ENCODE data around the gene CALD1. TPM values are rescaled to one million over a fixed set of nuclear protein-coding genes. Genes with fewer than 3 reads are reported as not detected.
A peak's percentile ranks its signal among the peaks of the same experiment; 100 is the strongest.

CALD1 gene
- total RNA-seq, 1 donor from 2014 or later, result 1,941 TPM

DNA sequence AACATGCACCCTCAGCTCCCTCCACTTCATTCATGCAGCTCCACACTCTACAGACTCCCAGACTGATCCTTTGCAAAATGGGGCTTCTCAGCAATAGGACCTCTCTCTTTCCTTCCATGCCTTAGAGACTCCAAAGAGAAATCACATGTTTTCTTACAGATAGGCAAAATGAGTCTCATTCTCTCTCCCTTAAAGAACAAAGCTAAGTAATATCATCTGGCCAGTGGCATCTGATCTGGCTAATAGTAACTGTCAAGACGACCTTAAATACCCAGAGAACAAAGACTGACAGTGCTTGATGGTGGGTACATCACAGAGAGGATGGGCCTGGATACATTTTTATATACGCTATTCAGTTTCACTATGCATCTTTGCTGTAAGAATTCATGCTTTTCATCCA is 43.1 kb upstream of the CALD1 start:
- no peak for DNase-seq (ENCODE audit: low spot score)
- Mint-ChIP-seq H3K4me3 (ENCODE audit: unreplicated experiment) (no peak overlapping the region), H3K9me3 (ENCODE audit: low read depth) (no peaks in the 10 kb centered on the region), H3K27me3 (ENCODE audit: low read depth) (no peaks in the 10 kb centered on the region), H3K27ac (ENCODE audit: unreplicated experiment) (peak overlapping the region; percentile 84), H3K4me1 (ENCODE audit: low read depth) (peaks cover 71% of the 10 kb centered on the region), H3K36me3 (ENCODE audit: low read depth) (no peaks in the 10 kb centered on the region)
- TF ChIP-seq, protein P1, sequence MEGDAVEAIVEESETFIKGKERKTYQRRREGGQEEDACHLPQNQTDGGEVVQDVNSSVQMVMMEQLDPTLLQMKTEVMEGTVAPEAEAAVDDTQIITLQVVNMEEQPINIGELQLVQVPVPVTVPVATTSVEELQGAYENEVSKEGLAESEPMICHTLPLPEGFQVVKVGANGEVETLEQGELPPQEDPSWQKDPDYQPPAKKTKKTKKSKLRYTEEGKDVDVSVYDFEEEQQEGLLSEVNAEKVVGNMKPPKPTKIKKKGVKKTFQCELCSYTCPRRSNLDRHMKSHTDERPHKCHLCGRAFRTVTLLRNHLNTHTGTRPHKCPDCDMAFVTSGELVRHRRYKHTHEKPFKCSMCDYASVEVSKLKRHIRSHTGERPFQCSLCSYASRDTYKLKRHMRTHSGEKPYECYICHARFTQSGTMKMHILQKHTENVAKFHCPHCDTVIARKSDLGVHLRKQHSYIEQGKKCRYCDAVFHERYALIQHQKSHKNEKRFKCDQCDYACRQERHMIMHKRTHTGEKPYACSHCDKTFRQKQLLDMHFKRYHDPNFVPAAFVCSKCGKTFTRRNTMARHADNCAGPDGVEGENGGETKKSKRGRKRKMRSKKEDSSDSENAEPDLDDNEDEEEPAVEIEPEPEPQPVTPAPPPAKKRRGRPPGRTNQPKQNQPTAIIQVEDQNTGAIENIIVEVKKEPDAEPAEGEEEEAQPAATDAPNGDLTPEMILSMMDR (IDR thresholded peaks at IDR 0.05), result no peak

GRCh38 chr7:134737566-134738345 is 41.7 kb upstream of the CALD1 start:
- peaks cover 75% of the 10 kb centered on the region for H3K4me1 Mint-ChIP-seq (ENCODE audit: low read depth)
- H3K9me3 Mint-ChIP-seq (ENCODE audit: low read depth), result no peaks in the 10 kb centered on the region
- DNase-seq (ENCODE audit: low spot score), result no peak
- H3K27me3 Mint-ChIP-seq (ENCODE audit: low read depth), result no peaks in the 10 kb centered on the region
- H3K4me3 Mint-ChIP-seq (ENCODE audit: unreplicated experiment), result peak overlapping the region; percentile 32
- no peaks in the 10 kb centered on the region for H3K36me3 Mint-ChIP-seq (ENCODE audit: low read depth)
- peak overlapping the region; percentile 98 for H3K27ac Mint-ChIP-seq (ENCODE audit: unreplicated experiment)
- TF ChIP-seq, protein P1 (IDR thresholded peaks at IDR 0.05), result no peak

DNA sequence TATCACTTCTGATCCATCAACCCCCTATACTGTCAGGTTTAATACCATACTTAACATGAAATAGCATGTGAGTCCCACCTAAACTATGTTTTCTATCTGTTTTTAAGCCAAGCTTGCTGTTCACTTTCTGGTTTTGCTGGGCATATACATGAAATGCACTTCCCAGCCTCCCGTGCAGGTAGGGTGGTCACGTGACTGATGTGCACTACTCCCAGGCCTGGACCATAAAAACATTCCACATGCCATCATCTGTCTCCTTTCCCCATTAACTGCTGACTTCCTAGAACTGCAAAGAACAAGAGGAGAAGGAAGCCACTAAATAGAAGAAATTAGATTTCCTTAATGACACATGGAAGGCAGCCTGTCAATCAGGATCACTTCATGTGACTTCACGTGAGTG is 40.1 kb upstream of the CALD1 start:
- H3K4me1 Mint-ChIP-seq (ENCODE audit: low read depth), result peaks cover 89% of the 10 kb centered on the region

DNA sequence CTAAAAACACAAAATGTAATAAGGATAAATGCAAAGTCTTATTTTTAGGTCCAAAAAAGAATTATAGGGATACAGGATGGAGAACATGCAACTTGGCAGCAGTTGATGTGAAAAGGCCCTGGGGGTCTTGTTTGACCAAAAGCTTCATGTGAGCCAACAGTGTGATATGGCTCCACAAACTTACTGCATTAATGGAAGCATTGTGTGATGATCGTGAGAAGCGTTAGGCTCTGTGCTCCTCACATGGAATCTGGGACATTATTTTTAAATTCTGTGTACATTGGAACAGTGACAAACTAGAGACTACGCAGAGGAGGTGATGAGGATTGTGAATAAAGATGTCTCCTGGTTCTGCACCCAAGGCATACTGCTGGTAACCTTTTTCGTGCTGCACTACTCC is 39.1 kb upstream of the CALD1 start:
- H3K4me1 Mint-ChIP-seq (ENCODE audit: low read depth), result peaks cover 97% of the 10 kb centered on the region
- H3K27ac Mint-ChIP-seq (ENCODE audit: unreplicated experiment), result peak overlapping the region; percentile 96
- H3K27me3 Mint-ChIP-seq (ENCODE audit: low read depth), result no peaks in the 10 kb centered on the region
- H3K4me3 Mint-ChIP-seq (ENCODE audit: unreplicated experiment), result no peak overlapping the region
- H3K36me3 Mint-ChIP-seq (ENCODE audit: low read depth), result no peaks in the 10 kb centered on the region
- H3K9me3 Mint-ChIP-seq (ENCODE audit: low read depth), result no peaks in the 10 kb centered on the region
- DNase-seq (ENCODE audit: low spot score), result no peak
- TF ChIP-seq, protein P1 (IDR thresholded peaks at IDR 0.05), result no peak

More for the DNA sequence above, 40.1 kb upstream of the CALD1 start:
- TF ChIP-seq, protein P1 (IDR thresholded peaks at IDR 0.05), result no peak
- Mint-ChIP-seq H3K27me3 (ENCODE audit: low read depth) (no peaks in the 10 kb centered on the region), H3K36me3 (ENCODE audit: low read depth) (no peaks in the 10 kb centered on the region), H3K9me3 (ENCODE audit: low read depth) (no peaks in the 10 kb centered on the region), H3K27ac (ENCODE audit: unreplicated experiment) (peak overlapping the region; percentile 96), H3K4me3 (ENCODE audit: unreplicated experiment) (no peak overlapping the region)
- DNase-seq (ENCODE audit: low spot score), result no peak

- Mint-ChIP-seq H3K36me3 (ENCODE audit: low read depth) (no peaks in the 10 kb centered on the region), H3K9me3 (ENCODE audit: low read depth) (no peaks in the 10 kb centered on the region), H3K27me3 (ENCODE audit: low read depth) (no peaks in the 10 kb centered on the region), H3K27ac (ENCODE audit: unreplicated experiment) (peak overlapping the region; percentile 96), H3K4me1 (ENCODE audit: low read depth) (peaks cover 99% of the 10 kb centered on the region), H3K4me3 (ENCODE audit: unreplicated experiment) (peak overlapping the region; percentile 37)
- TF ChIP-seq, protein P1 (IDR thresholded peaks at IDR 0.05), result no peak
- peak; percentile 88 for DNase-seq (ENCODE audit: low spot score)
Measured at GRCh38 chr7:134741907-134742635, 37.4 kb upstream of the CALD1 start.

All from chondrocyte (in vitro differentiated cells).